ENCODE measurements around the gene SEMA6C.
"Not testable (repeated sequence)": the region's sequence is repeated elsewhere in the genome, so short reads cannot be mapped to it uniquely, and the experiment has no call there.

SEMA6C gene

GRCh38 chr1:151106894-151107293 lies 39.5 kb downstream of the SEMA6C start:
- Histone ChIP-seq H3K27ac (ENCODE audit: low read depth, low read length) (no peak overlapping the region), H3K79me2 (ENCODE audit: insufficient read depth, low read length) (no peaks in the 10 kb centered on the region), H2AFZ (ENCODE audit: low read depth, low read length, severe bottlenecking) (no peak overlapping the region), H4K20me1 (ENCODE audit: low read depth, low read length) (no peaks in the 10 kb centered on the region), H3F3A (ENCODE audit: insufficient read depth) (no peaks in the 10 kb centered on the region), H3K4me3 (ENCODE audit: insufficient read depth, low read length, poor library complexity, severe bottlenecking) (no peak overlapping the region), H3K9me3 (ENCODE audit: insufficient read depth, low read length) (no peaks in the 10 kb centered on the region), H3K27me3 (ENCODE audit: low read length) (no peaks in the 10 kb centered on the region), H3K36me3 (ENCODE audit: low read length) (no peaks in the 10 kb centered on the region), H3K4me2 (ENCODE audit: low read depth, low read length, poor library complexity, severe bottlenecking) (no peak overlapping the region), H3K9ac (ENCODE audit: low read length) (no peak overlapping the region), H3K9me2 (replicated peaks; ENCODE audit: insufficient read depth, low read length) (no peaks in the 10 kb centered on the region)
- TF ChIP-seq CTCF (IDR thresholded peaks at IDR 0.05; ENCODE audit: insufficient read depth, low read length, poor library complexity, severe bottlenecking) (no peak), EZH2phosphoT487 (conservative IDR thresholded peaks at IDR 0.05; ENCODE audit: low read length) (no peak)

DNA sequence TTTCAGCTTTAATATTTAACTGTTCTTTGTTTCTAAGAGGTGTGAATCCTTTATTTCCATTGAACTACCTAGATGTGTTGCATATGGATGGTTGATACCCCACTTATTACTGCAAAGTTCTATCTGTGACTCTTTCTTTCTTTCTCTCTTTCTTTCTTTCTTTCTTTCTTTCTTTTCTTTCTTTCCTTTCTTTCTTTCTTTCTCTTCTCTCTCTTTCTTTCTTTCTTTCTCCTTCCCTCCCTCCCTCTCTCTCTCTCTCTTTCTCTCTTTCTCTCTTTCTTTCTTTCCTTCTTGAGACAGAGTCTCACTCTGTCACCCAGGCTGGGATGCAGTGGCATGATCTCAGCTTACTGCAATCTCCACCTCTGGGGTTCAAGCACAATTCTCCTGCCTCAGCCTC lies 41.8 kb downstream of the SEMA6C start:
- 0 out of 2 replicates have a peak, but pooled peaks cover under 1% of the 10 kb centered on the region for H3K36me3 ChIP-seq (ENCODE audit: low read length)
- H4K20me1 ChIP-seq (ENCODE audit: low read depth, low read length), result no peaks in the 10 kb centered on the region
- no peak overlapping the region for H3K4me2 ChIP-seq (ENCODE audit: low read depth, low read length, poor library complexity, severe bottlenecking)
- H3K27ac ChIP-seq (ENCODE audit: low read depth, low read length), result no peak overlapping the region
- no peaks in the 10 kb centered on the region for H3K9me3 ChIP-seq (ENCODE audit: insufficient read depth, low read length)
- no peak overlapping the region for H2AFZ ChIP-seq (ENCODE audit: low read depth, low read length, severe bottlenecking)
- H3F3A ChIP-seq (ENCODE audit: insufficient read depth), result peaks cover under 1% of the 10 kb centered on the region; the same call in 1 of the 2 replicates
- no peak overlapping the region for H3K9ac ChIP-seq (ENCODE audit: low read length)
- H3K27me3 ChIP-seq (ENCODE audit: low read length), result no peaks in the 10 kb centered on the region
- H3K9me2 ChIP-seq (replicated peaks; ENCODE audit: insufficient read depth, low read length), result no peaks in the 10 kb centered on the region
- H3K4me3 ChIP-seq (ENCODE audit: insufficient read depth, low read length, poor library complexity, severe bottlenecking), result no peak overlapping the region
- TF ChIP-seq CTCF (IDR thresholded peaks at IDR 0.05; ENCODE audit: insufficient read depth, low read length, poor library complexity, severe bottlenecking), result no peak
- TF ChIP-seq EZH2phosphoT487 (conservative IDR thresholded peaks at IDR 0.05; ENCODE audit: low read length), result no peak
- H3K79me2 ChIP-seq (ENCODE audit: insufficient read depth, low read length), result no peaks in the 10 kb centered on the region

GRCh38 chr1:151098126-151098525 lies 48.3 kb downstream of the SEMA6C start:
- TF ChIP-seq CTCF (IDR thresholded peaks at IDR 0.05; ENCODE audit: insufficient read depth, low read length, poor library complexity, severe bottlenecking), result no peak
- no peak for TF ChIP-seq EZH2phosphoT487 (conservative IDR thresholded peaks at IDR 0.05; ENCODE audit: low read length)
- Histone ChIP-seq H3K36me3 (ENCODE audit: low read length) (0 out of 2 replicates have a peak, but pooled peaks cover 2% of the 10 kb centered on the region), H3K9ac (ENCODE audit: low read length) (no peak overlapping the region), H3K27me3 (ENCODE audit: low read length) (no peaks in the 10 kb centered on the region), H3K79me2 (ENCODE audit: insufficient read depth, low read length) (no peaks in the 10 kb centered on the region), H3K9me3 (ENCODE audit: insufficient read depth, low read length) (no peaks in the 10 kb centered on the region), H3K27ac (ENCODE audit: low read depth, low read length) (no peak overlapping the region), H3K4me3 (ENCODE audit: insufficient read depth, low read length, poor library complexity, severe bottlenecking) (no peak overlapping the region), H2AFZ (ENCODE audit: low read depth, low read length, severe bottlenecking) (no peak overlapping the region), H4K20me1 (ENCODE audit: low read depth, low read length) (no peaks in the 10 kb centered on the region), H3F3A (ENCODE audit: insufficient read depth) (peaks cover 3% of the 10 kb centered on the region; the same call in 1 of the 2 replicates), H3K9me2 (replicated peaks; ENCODE audit: insufficient read depth, low read length) (no peaks in the 10 kb centered on the region), H3K4me2 (ENCODE audit: low read depth, low read length, poor library complexity, severe bottlenecking) (no peak overlapping the region)

GRCh38 chr1:151097426-151097825 lies 49.0 kb downstream of the SEMA6C start:
- not testable (repeated sequence) for H2AFZ ChIP-seq (ENCODE audit: low read depth, low read length, severe bottlenecking); H3K9ac ChIP-seq (ENCODE audit: low read length); H3K4me2 ChIP-seq (ENCODE audit: low read depth, low read length, poor library complexity, severe bottlenecking); H3K79me2 ChIP-seq (ENCODE audit: insufficient read depth, low read length); H3K9me2 ChIP-seq (replicated peaks; ENCODE audit: insufficient read depth, low read length); H4K20me1 ChIP-seq (ENCODE audit: low read depth, low read length); H3K27ac ChIP-seq (ENCODE audit: low read depth, low read length); H3K36me3 ChIP-seq (ENCODE audit: low read length); H3K27me3 ChIP-seq (ENCODE audit: low read length); H3K4me3 ChIP-seq (ENCODE audit: insufficient read depth, low read length, poor library complexity, severe bottlenecking); H3K9me3 ChIP-seq (ENCODE audit: insufficient read depth, low read length); H3F3A ChIP-seq (ENCODE audit: insufficient read depth)

Data from SU-DHL-6 (cell line).